ENCODE data around the gene SUCO.

DNA sequence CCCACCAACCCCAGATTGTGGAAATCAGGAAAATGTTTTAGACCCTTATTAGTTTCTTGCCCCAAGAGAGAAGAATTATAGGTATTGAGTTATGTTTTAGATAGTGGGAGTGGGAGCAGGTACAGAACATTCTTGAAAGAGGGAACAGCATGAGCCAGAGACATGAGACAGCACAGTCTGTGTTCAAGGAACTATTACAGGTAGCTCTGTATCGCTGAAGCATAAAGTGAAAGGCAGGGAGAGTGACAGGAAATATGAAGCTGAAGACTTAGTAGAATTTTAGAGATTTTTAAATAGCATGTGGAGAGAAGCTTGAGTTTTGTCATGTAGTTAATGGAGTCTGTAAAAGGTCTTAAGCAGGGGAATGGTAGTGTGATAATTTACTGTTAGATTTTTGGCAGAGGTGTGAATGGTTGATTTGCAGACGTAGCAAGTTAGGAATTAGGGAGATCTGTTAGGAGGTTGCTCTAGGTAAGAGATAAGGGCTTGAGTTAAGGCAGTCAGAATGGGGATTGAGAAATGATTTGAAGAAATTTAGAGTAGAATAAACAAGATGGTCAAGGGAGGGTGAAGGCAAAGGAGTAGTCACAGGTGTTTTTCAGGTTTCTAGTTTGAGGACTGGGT lies 11.6 kb downstream of the SUCO start:
- TF ChIP-seq, protein P1, sequence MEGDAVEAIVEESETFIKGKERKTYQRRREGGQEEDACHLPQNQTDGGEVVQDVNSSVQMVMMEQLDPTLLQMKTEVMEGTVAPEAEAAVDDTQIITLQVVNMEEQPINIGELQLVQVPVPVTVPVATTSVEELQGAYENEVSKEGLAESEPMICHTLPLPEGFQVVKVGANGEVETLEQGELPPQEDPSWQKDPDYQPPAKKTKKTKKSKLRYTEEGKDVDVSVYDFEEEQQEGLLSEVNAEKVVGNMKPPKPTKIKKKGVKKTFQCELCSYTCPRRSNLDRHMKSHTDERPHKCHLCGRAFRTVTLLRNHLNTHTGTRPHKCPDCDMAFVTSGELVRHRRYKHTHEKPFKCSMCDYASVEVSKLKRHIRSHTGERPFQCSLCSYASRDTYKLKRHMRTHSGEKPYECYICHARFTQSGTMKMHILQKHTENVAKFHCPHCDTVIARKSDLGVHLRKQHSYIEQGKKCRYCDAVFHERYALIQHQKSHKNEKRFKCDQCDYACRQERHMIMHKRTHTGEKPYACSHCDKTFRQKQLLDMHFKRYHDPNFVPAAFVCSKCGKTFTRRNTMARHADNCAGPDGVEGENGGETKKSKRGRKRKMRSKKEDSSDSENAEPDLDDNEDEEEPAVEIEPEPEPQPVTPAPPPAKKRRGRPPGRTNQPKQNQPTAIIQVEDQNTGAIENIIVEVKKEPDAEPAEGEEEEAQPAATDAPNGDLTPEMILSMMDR (IDR thresholded peaks at IDR 0.05): no peak
- TF ChIP-seq POLR2A (IDR thresholded peaks at IDR 0.05; ENCODE audit: low read depth) (no peak), POLR2AphosphoS5 (IDR thresholded peaks at IDR 0.05) (no peak)

Measured in esophagus muscularis mucosa (tissue), 3 donors.